Right atrium auricular region (tissue), 2 donors: ENCODE measurements around the gene CATSPERE. TPM values are rescaled to one million over a fixed set of nuclear protein-coding genes. Genes with fewer than 3 reads are reported as not detected.
"Not testable (repeated sequence)": the region's sequence is repeated elsewhere in the genome, so short reads cannot be mapped to it uniquely, and the experiment has no call there.

ENCODE experiments used
- DNase-seq: peaks from one replicate; pipeline ENCODE4 v3.0.0-alpha.2; 2019; ENCODE audit warnings: low spot score
- H3K27ac ChIP-seq, 2 donors: fragments of 200-600 bp; sonication (generic); 1 replicate in 1 of 2; 2 replicates in 1 of 2; pipeline ENCODE4 v1.5.1; 2016 to 2019
- H3K27me3 ChIP-seq, 2 donors: fragments of 200-600 bp; sonication (generic); one replicate each; pipeline versions ENCODE4 v1.5.1 to v1.6.0; 2017 to 2019
- H3K36me3 ChIP-seq: fragments of 200-600 bp; sonication (generic); one replicate; pipeline ENCODE4 v1.5.1; 2016
- H3K4me1 ChIP-seq, 2 donors: fragments of 200-600 bp; sonication (generic); one replicate each; pipeline versions ENCODE4 v1.5.1 to v1.6.0; 2017 to 2019
- H3K4me3 ChIP-seq, 2 donors: fragments of 200-600 bp; sonication (generic); 1 replicate in 1 of 2; 2 replicates in 1 of 2; pipeline ENCODE4 v1.5.1; 2017 to 2019; ENCODE audit warnings: mild to moderate bottlenecking in 1 of 2, moderate library complexity in 1 of 2
- H3K9me3 ChIP-seq, 2 donors: fragments of 200-600 bp; sonication (generic); one replicate each; pipeline ENCODE4 v1.5.1; 2019
- total RNA-seq, 2 donors: library from RNA; depleted of rRNA; stranded (reverse); fragments of >200 nt; gene quantifications; one replicate each; pipeline ENCODE4 v1.1.0, GENCODE V29; 2016
- TF ChIP-seq, protein P1 (sequence below), 2 donors: fragments of 200-600 bp; sonication (generic); IDR thresholded peaks; one replicate each; pipeline ENCODE4 v1.5.1; 2019; ENCODE audit warnings: antibody characterized with exemption in 2 of 2

The CATSPERE gene
- total RNA-seq, 2 donors from 2014 or later = 0.20 to 0.63 TPM

DNA sequence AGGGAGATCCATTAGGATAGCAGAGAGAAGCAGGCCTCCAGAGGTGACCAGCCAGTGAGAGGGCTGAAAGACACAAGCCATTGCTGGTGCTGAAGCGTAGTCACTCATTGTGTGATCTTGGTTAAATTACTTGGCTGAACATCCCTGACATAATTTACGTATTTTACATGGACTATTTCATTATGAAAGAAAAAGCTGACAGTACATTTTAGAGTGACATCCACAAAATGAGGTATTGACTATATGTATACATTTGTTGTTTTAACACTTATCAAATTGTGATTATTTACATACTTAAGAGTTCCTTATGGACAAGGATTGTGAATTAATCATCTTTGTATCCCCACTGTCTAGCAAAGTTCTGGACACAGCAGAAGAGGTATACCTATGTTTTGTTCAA lies 206.7 kb downstream of the CATSPERE start:
- Histone ChIP-seq H3K4me3 (no peak overlapping the region), H3K27ac (no peak overlapping the region), H3K9me3 (no peaks in the 10 kb centered on the region), H3K4me1 (peaks cover 0 to 29% of the 10 kb centered on the region in 2 donors), H3K36me3 (no peaks in the 10 kb centered on the region), H3K27me3 (no peaks in the 10 kb centered on the region)
- TF ChIP-seq, protein P1, sequence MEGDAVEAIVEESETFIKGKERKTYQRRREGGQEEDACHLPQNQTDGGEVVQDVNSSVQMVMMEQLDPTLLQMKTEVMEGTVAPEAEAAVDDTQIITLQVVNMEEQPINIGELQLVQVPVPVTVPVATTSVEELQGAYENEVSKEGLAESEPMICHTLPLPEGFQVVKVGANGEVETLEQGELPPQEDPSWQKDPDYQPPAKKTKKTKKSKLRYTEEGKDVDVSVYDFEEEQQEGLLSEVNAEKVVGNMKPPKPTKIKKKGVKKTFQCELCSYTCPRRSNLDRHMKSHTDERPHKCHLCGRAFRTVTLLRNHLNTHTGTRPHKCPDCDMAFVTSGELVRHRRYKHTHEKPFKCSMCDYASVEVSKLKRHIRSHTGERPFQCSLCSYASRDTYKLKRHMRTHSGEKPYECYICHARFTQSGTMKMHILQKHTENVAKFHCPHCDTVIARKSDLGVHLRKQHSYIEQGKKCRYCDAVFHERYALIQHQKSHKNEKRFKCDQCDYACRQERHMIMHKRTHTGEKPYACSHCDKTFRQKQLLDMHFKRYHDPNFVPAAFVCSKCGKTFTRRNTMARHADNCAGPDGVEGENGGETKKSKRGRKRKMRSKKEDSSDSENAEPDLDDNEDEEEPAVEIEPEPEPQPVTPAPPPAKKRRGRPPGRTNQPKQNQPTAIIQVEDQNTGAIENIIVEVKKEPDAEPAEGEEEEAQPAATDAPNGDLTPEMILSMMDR (IDR thresholded peaks at IDR 0.05) = no peak
- no peak for DNase-seq

DNA sequence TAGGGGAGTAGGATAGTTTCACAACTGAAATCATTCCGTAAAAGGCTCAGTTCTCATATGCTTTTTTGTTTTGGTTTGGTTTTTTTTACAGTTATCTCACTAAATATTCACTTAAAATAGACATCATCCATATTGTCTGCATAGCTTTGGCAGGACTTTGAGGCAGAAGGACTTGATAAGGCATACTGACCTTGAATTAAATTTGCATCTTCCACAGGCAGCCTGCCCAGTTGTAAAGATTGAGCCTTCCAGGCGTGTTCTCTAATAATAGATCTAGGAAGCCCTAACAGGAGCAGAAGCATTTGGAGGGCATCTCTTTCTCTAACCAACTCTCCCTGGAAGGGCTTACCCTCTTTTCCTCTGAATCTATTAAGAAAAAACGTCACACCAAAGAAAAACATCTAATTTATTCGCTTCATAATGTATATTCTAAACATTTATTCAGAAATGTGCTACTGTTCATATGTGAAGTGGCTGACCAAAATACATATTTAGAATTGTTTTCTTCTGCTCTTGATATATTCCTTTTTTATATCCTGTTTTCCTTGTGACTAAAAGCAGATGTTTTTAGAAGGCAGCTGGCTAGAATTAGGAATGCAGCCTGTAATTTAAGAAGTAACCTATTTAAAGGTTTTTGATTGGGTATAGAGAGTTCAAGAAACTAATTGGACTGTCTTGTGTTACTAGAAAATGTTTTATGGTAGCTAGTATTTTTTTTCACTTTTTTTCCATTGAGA lies 212.0 kb downstream of the CATSPERE start:
- DNase-seq = no peak
- Histone ChIP-seq H3K4me1 (peaks cover 0 to 36% of the 10 kb centered on the region in 2 donors), H3K9me3 (no peaks in the 10 kb centered on the region), H3K36me3 (no peaks in the 10 kb centered on the region), H3K27ac (peak overlapping the region; percentile 50 to 85), H3K27me3 (no peaks in the 10 kb centered on the region), H3K4me3 (peak overlapping the region in 1 of 2 donors; percentile 1)
- TF ChIP-seq, protein P1 (IDR thresholded peaks at IDR 0.05) = no peak

DNA sequence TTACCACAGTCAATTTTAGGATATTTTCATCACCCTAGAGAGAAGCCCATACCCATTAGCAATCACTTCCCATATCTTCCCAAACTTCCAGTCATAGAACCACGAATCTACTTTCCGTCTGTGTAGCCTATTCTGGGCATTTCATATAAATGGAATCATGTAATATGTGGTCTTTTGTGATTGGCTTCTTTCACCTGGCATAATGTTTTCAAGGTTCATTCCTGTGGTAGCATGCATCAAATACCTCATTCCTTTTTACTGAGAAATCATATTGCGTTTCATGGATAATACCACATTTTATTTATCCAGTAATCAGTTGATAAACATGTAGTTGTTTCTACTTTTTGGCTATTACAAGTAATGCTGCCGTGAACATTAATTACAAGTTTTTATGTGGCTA lies 213.4 kb downstream of the CATSPERE start:
- TF ChIP-seq, protein P1 (IDR thresholded peaks at IDR 0.05) = no peak
- H3K36me3 ChIP-seq = no peaks in the 10 kb centered on the region
- DNase-seq = no peak
- peaks cover 0 to 44% of the 10 kb centered on the region in 2 donors for H3K4me1 ChIP-seq
- no peaks in the 10 kb centered on the region for H3K27me3 ChIP-seq
- peak overlapping the region; percentile 6 to 85 for H3K27ac ChIP-seq
- H3K4me3 ChIP-seq = no peak overlapping the region
- H3K9me3 ChIP-seq = no peaks in the 10 kb centered on the region

DNA sequence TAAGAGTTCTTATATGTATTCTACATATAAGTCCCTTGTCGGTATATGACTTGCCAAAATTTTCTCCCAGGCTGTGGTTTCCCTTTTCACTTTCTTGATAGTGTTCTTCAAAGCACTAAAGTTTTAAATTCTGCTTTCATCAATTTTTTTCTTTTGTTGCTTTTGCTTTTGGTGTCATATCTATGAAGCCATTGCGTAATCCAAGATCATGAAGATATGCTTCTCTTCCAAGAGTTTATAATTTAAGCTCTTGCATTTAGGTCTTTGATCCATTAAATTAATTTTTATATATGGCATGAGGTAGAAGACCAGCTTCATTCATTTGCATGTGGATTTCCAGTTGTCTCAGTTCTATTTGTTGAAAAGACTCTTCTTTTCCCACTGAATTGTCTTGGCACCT lies 214.1 kb downstream of the CATSPERE start:
- no peak for DNase-seq
- Histone ChIP-seq H3K9me3 (no peaks in the 10 kb centered on the region), H3K36me3 (no peaks in the 10 kb centered on the region), H3K4me3 (no peak overlapping the region), H3K27ac (peak overlapping the region in 1 of 2 donors; percentile 85), H3K4me1 (peaks cover 0 to 44% of the 10 kb centered on the region in 2 donors), H3K27me3 (no peaks in the 10 kb centered on the region)
- TF ChIP-seq, protein P1 (IDR thresholded peaks at IDR 0.05) = no peak

DNA sequence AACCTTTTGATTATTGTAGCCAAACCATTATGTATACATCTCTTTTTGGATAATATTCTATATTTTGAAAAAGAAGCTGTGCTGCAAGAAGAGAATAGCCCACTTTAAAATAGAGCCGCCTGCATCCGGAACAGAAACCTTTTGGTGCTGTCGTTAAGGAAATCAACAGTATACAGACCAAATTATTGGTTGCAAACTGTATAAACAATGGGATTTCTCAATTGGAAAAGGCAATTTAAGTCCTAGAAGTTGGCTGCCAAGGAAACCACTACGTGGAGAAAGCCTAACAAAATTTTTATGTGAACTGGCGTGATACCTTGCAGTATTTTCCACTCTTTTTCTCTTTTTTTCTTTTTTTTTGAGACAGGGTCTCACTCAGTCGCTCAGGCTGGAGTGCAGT lies 217.6 kb downstream of the CATSPERE start:
- TF ChIP-seq, protein P1 (IDR thresholded peaks at IDR 0.05) = no peak
- DNase-seq = no peak
- H3K27me3 ChIP-seq = no peaks in the 10 kb centered on the region
- peaks cover 0 to 26% of the 10 kb centered on the region in 2 donors for H3K4me1 ChIP-seq
- no peak overlapping the region for H3K4me3 ChIP-seq
- no peaks in the 10 kb centered on the region for H3K36me3 ChIP-seq
- no peak overlapping the region for H3K27ac ChIP-seq
- H3K9me3 ChIP-seq = no peaks in the 10 kb centered on the region

DNA sequence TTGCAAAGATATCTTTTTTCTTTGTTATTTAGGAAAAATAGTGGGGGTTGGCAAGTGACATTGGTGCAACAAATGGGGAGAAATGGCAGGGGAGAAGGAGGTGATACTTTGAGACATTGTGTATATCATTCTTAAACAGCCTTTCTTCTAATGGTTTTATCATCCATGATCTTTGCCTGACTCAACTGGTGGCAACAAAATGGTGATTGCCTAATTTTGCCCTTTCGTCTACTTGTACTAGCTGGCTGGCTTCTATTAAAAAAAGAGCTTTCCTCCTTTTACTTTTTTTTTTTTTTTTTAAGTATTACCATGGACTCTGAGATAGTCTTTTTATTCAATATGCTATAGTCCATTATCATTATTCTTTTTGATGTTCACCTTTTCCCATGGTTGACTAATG lies 219.6 kb downstream of the CATSPERE start:
- Histone ChIP-seq H3K9me3 (no peaks in the 10 kb centered on the region), H3K36me3 (no peaks in the 10 kb centered on the region), H3K4me3 (no peak overlapping the region), H3K27me3 (no peaks in the 10 kb centered on the region), H3K4me1 (peaks cover 0 to 17% of the 10 kb centered on the region in 2 donors), H3K27ac (no peak overlapping the region)
- TF ChIP-seq, protein P1 (IDR thresholded peaks at IDR 0.05) = no peak
- DNase-seq = no peak

DNA sequence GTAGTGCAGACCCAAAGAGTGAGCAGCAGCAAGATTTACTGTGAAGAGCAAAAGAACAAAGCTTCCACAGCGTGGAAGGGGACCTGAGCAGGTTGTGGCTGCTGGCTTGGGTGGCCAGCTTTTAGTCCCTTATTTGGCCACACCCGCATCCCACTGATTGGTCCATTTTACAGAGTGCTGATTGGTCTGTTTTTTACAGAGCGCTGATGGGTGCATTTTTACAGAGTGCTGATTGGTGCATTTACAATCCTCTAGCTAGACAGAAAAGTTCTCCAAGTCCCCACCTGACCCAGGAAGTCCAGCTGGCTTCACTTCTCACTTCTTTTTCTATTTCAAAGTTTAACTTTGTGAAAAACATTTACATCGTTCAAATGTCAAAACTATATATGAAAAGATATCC lies 221.0 kb downstream of the CATSPERE start:
- H3K4me3 ChIP-seq, H3K27me3 ChIP-seq, DNase-seq, H3K36me3 ChIP-seq, H3K9me3 ChIP-seq, H3K27ac ChIP-seq: not testable (repeated sequence)
- H3K4me1 ChIP-seq = peaks cover 0 to 14% of the 10 kb centered on the region in 2 donors
